ENCODE results near the gene B3GALNT2. TPM values are rescaled to one million over a fixed set of nuclear protein-coding genes. Genes with fewer than 3 reads are reported as not detected.
A peak's percentile ranks its signal among the peaks of the same experiment; 100 is the strongest.

B3GALNT2 gene
- total RNA-seq, 2 experiments from 2014 or later: 10.1 to 12.0 TPM

DNA sequence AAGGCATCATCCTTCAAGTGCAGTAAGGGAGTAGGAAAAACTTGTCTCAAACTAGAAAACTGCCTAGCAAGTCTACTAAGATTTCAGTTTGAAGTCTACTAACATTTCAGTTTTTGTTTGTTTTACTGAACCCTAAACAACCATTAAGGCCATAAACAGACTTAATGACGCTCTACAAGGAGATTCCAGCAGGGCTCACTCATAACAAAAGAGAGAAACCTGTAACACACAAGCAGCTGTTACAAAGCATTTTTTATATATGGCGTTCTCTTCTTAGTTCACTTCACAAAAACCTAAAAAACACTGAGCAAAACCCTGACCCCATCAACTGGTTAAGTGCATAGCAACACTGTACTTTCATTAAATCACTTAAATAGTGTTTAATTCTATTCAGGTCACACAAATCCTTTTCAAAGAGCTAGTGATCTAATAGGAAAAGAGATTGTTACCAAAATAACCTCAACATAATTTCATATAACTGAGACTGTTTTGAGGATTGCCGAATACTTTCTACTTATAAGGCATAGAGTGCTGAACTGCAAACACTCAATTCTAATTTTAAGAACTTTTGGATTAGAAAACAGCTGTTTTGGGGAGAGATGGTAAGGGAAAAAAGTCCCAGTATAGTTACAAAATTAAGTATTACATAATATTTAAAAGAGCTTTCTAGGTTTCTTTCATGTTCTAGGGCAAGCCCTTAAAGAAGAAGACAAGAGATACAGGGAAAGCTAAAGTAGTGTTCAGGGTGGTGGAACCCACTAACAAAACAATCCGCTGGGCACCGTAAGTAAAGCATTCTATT, 1.4 kb downstream of the B3GALNT2 start:
- intact Hi-C loops (cut with DNase I, micrococcal nuclease): loop anchor here (5.0 to 10.0 kb wide), 5 partner anchors 384 to 1292 kb away; partner anchors contain the start of genes ERO1B (in 1 of the 2), LGALS8 (in 1 of the 2) and MTR (in 1 of the 2)
- DNase-seq (no peak), ATAC-seq (no peak)
- Mint-ChIP-seq H3K27me3 (no peaks in the 10 kb centered on the region), H3K9me3 (ENCODE audit: low read depth) (no peaks in the 10 kb centered on the region), H3K4me1 (peaks cover 30% of the 10 kb centered on the region), H3K36me3 (ENCODE audit: low read depth) (no peaks in the 10 kb centered on the region), H3K4me3 (peak overlapping the region; percentile 93), H3K27ac (peak overlapping the region; percentile 85)
- ChIA-PET CTCF (interaction anchor here (0.6 to 3.2 kb wide), 7 partner anchors 8 to 363 kb away, joined by 3 to 13 read pairs (median 3); no protein-coding TSS in a partner anchor), POLR2A (interaction anchor here (0.9 to 1.0 kb wide), 2 partner anchors 9 to 14 kb away, joined by 3 read pairs; no protein-coding TSS in a partner anchor)

DNA sequence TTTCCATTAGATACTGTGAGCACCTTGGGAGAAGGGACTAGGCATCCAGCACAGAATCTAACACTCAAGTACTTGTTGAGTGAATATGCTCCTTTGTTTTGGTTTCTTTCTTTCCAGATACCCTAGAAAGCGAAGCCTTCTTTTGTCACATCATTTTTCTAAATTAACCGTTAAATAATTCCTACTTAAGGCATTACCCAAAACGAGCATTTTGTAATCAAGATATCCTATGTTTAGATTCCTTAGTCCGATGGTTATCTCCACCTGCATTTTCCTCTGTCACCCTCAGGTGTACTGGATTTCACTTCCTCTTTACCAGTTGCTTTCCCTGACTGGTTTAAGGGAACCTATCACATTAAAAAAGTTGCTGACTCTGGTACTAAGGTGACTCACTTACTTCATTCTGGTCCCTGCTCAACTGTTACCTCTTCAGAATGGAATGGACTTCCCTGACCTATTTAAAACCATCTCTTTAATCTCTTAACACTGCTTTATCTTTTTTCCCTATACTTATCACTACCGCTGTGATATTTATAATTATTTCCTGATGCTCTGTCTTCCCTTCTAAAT, 3.2 kb downstream of the B3GALNT2 start:
- ATAC-seq: no peak
- ChIA-PET POLR2A (no interaction called here), CTCF (interaction anchor here (0.6 to 1.6 kb wide), 2 partner anchors 8 to 13 kb away, joined by 4 read pairs; no protein-coding TSS in a partner anchor)
- no peak for DNase-seq
- H3K4me3 Mint-ChIP-seq: no peak overlapping the region
- intact Hi-C loops (cut with DNase I, micrococcal nuclease): loop anchor here (1.0 to 10.0 kb wide), 6 partner anchors 194 to 1294 kb away; partner anchors contain the start of genes ERO1B (in 1 of the 2), LGALS8 (in 1 of the 2) and MTR (in 1 of the 2)
- H3K4me1 Mint-ChIP-seq: peaks cover 22% of the 10 kb centered on the region
- H3K27me3 Mint-ChIP-seq: no peaks in the 10 kb centered on the region
- no peaks in the 10 kb centered on the region for H3K9me3 Mint-ChIP-seq (ENCODE audit: low read depth)
- no peak overlapping the region for H3K27ac Mint-ChIP-seq
- no peaks in the 10 kb centered on the region for H3K36me3 Mint-ChIP-seq (ENCODE audit: low read depth)

DNA sequence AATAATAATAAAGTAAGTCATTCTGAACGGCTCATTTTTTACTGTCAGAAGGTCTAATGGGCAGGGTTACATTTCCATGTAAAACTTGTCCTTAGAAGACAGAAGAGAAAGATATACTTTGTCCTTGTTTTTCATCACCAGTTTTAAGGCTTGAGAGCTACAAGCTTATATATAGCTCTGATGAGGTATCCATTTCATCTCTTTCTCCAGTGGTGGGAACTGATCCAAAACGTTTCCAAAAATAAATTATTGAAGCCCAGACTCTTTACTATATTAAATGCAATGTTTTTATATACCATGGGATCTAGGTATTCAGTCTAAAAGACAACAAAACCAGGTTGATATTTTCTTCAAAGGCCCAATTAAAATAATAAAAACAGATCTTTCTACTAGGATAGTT, 8.7 kb downstream of the B3GALNT2 start:
- peaks cover 18% of the 10 kb centered on the region for H3K36me3 Mint-ChIP-seq (ENCODE audit: low read depth)
- no peaks in the 10 kb centered on the region for H3K9me3 Mint-ChIP-seq (ENCODE audit: low read depth)
- peaks cover 17% of the 10 kb centered on the region for H3K4me1 Mint-ChIP-seq
- intact Hi-C loops (cut with DNase I, micrococcal nuclease): no loop called here
- H3K27me3 Mint-ChIP-seq: no peaks in the 10 kb centered on the region
- POLR2A ChIA-PET: interaction anchor here (0.6 kb wide), 1 partner anchor 306 kb away, joined by 8 read pairs; no protein-coding TSS in a partner anchor
- no peak for ATAC-seq
- no peak overlapping the region for H3K4me3 Mint-ChIP-seq
- no peak for DNase-seq
- CTCF ChIA-PET: interaction anchor here (0.7 to 2.1 kb wide), 2 partner anchors 9 to 56 kb away, joined by 5 to 13 read pairs; partner anchors contain the start of gene B3GALNT2
- no peak overlapping the region for H3K27ac Mint-ChIP-seq

DNA sequence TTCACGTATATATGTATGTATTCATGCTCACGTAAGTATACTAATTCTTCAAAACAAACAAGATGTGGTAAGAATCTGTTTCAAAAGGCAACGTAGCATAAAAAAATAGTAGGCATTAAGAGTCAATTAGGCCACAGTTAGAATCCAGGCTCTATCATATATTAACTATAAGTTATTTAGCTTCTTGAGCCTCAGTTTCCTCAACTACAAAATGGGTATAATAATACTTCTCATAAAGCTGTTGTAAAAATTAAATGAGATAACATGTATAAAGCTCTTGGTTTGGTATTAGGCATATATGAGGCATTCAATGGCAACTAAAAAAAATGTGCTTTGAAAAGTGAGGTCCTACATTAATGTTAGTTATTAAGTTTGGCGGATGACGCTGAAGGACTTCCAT, 9.2 kb downstream of the B3GALNT2 start:
- no peak overlapping the region for H3K4me3 Mint-ChIP-seq
- H3K9me3 Mint-ChIP-seq (ENCODE audit: low read depth): no peaks in the 10 kb centered on the region
- CTCF ChIA-PET: interaction anchor here (0.6 to 2.1 kb wide), 3 partner anchors 9 to 482 kb away, joined by 3 to 13 read pairs (median 5); partner anchors contain the start of gene B3GALNT2
- peaks cover 16% of the 10 kb centered on the region for H3K4me1 Mint-ChIP-seq
- ATAC-seq: no peak
- intact Hi-C loops (cut with DNase I, micrococcal nuclease): no loop called here
- no peaks in the 10 kb centered on the region for H3K27me3 Mint-ChIP-seq
- H3K36me3 Mint-ChIP-seq (ENCODE audit: low read depth): peaks cover 18% of the 10 kb centered on the region
- no peak overlapping the region for H3K27ac Mint-ChIP-seq
- POLR2A ChIA-PET: interaction anchor here (0.6 kb wide), 1 partner anchor 305 kb away, joined by 8 read pairs; no protein-coding TSS in a partner anchor
- no peak for DNase-seq

DNA sequence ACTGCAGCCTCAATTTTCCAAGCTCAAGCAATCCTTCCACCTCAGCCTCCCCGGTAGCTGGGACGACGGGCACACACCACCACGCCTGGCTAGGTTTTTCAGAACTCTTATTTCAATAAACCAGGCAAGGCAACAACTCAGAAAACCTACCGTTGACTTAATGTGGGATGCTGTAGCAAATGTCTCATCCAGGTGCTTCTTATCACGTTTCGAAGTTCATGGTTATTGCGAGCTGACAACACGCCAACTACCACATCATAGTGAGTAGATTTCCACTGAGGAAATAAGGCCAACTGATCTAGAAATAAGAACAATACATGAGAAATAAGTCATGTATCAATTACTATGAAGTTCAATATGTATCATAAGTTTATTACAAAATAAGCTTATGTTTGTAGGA, 9.7 kb downstream of the B3GALNT2 start:
- POLR2A ChIA-PET: no interaction called here
- DNase-seq (no peak), ATAC-seq (no peak)
- intact Hi-C loops (cut with DNase I, micrococcal nuclease): no loop called here
- Mint-ChIP-seq H3K27ac (no peak overlapping the region), H3K4me1 (peaks cover 21% of the 10 kb centered on the region), H3K9me3 (ENCODE audit: low read depth) (no peaks in the 10 kb centered on the region), H3K36me3 (ENCODE audit: low read depth) (peaks cover 18% of the 10 kb centered on the region), H3K27me3 (no peaks in the 10 kb centered on the region), H3K4me3 (no peak overlapping the region)
- CTCF ChIA-PET: interaction anchor here (0.6 to 2.1 kb wide), 3 partner anchors 10 to 1044 kb away, joined by 3 to 13 read pairs (median 3); partner anchors contain the start of gene B3GALNT2

DNA sequence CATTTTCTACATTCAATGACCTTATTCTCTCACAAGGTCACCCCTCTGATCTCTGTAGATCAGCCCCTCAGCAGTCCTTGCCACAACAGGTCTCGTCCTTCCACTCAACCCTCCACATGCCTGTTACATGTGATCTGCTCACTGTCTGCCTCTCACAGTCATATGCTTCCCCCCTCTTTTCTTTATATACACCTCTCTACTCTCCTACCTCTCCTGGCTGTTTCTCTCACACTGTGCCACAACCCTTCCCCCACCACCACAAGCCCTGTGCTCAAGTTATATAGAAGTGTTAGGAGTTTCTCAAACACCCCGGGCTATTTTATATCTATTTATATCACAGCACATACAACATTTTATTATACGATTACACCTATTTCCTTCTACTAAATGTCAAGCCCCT, 12.6 kb downstream of the B3GALNT2 start:
- intact Hi-C loops (cut with DNase I, micrococcal nuclease): no loop called here
- Mint-ChIP-seq H3K36me3 (ENCODE audit: low read depth) (peaks cover 22% of the 10 kb centered on the region), H3K27ac (no peak overlapping the region), H3K9me3 (ENCODE audit: low read depth) (no peaks in the 10 kb centered on the region), H3K27me3 (no peaks in the 10 kb centered on the region), H3K4me1 (peaks cover 22% of the 10 kb centered on the region), H3K4me3 (no peak overlapping the region)
- ATAC-seq: no peak
- DNase-seq: no peak
- ChIA-PET CTCF (no interaction called here), POLR2A (interaction anchor here (0.7 kb wide), 1 partner anchor 1070 kb away, joined by 5 read pairs; no protein-coding TSS in a partner anchor)

DNA sequence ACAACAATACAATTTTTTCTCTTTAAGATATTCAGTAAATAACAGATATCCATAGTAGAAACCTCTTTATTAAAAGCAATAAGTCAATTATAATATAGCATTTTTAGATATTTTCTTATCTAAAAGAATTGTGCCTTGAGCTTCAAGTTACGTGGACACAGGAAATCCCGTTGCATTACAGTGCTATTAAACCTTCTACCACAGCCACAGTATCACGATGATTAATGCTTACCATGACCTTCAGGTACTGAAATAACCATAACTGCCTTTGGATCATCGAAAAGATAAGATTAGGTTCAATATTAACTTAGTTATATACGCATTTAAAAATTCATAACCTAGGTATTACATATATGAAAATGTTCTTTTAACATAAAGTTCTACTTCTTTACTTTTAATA, 17.9 kb downstream of the B3GALNT2 start:
- peaks cover 6% of the 10 kb centered on the region for H3K4me1 Mint-ChIP-seq
- CTCF ChIA-PET: interaction anchor here (0.6 to 1.0 kb wide), 2 partner anchors 70 to 193 kb away, joined by 3 to 4 read pairs; no protein-coding TSS in a partner anchor

DNA sequence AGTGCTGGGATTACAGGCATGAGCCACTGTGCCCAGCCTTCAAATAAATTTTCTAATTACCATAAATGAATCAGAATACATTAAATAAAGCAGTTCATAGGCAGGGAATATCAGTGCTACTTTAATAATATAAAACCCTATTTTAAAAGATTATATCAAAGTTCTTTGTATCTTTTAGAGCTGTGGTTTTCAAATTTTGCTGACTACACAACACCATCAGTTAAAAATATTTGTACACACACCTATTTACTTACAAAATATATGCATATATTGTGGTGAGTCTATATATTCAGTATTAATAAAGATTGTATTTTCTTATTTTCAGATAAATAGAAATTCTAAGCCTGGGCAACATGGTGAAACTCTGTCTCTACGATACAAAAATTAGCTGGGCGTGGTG, 18.7 kb downstream of the B3GALNT2 start:
- ATAC-seq (no peak), DNase-seq (no peak)
- Mint-ChIP-seq H3K27ac (no peak overlapping the region), H3K27me3 (no peaks in the 10 kb centered on the region), H3K36me3 (ENCODE audit: low read depth) (peaks cover 30% of the 10 kb centered on the region), H3K4me3 (no peak overlapping the region), H3K4me1 (peaks cover 6% of the 10 kb centered on the region), H3K9me3 (ENCODE audit: low read depth) (no peaks in the 10 kb centered on the region)
- POLR2A ChIA-PET: no interaction called here
- intact Hi-C loops (cut with DNase I, micrococcal nuclease): no loop called here
- CTCF ChIA-PET: interaction anchor here (0.5 to 1.0 kb wide), 2 partner anchors 69 to 211 kb away, joined by 3 read pairs; no protein-coding TSS in a partner anchor

More for the DNA sequence above, 17.9 kb downstream of the B3GALNT2 start:
- intact Hi-C loops (cut with DNase I, micrococcal nuclease): no loop called here
- no peak for ATAC-seq
- POLR2A ChIA-PET: no interaction called here
- no peak for DNase-seq
- Mint-ChIP-seq H3K9me3 (ENCODE audit: low read depth) (no peaks in the 10 kb centered on the region), H3K27ac (no peak overlapping the region), H3K27me3 (no peaks in the 10 kb centered on the region), H3K4me3 (no peak overlapping the region), H3K36me3 (ENCODE audit: low read depth) (peaks cover 25% of the 10 kb centered on the region)

DNA sequence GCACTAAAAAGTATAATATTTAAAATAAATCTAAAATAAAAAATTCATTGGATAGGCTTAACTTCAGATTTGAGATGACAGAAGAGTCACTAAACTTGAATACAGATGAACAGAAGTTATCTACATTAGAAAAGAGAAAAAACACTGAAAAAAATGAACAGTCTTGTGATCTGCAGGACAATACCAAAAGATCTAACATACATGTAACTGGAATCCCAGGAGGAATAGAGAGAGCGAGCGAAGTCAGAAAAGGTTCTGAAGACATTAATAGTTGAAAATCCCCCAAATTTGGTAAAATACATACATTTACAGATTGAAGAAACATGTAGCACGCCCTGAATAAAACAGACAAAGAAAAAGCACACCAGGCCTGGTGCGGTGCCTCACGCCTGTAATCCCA, 21.2 kb downstream of the B3GALNT2 start:
- H3K4me3 Mint-ChIP-seq: no peak overlapping the region
- ATAC-seq (no peak), DNase-seq (no peak)
- H3K27me3 Mint-ChIP-seq: no peaks in the 10 kb centered on the region
- ChIA-PET POLR2A (interaction anchor here (1.0 kb wide), 1 partner anchor 22 kb away, joined by 5 read pairs; no protein-coding TSS in a partner anchor), CTCF (no interaction called here)
- no peaks in the 10 kb centered on the region for H3K9me3 Mint-ChIP-seq (ENCODE audit: low read depth)
- no peak overlapping the region for H3K27ac Mint-ChIP-seq
- peaks cover 40% of the 10 kb centered on the region for H3K36me3 Mint-ChIP-seq (ENCODE audit: low read depth)
- no peaks in the 10 kb centered on the region for H3K4me1 Mint-ChIP-seq
- intact Hi-C loops (cut with DNase I, micrococcal nuclease): no loop called here

DNA sequence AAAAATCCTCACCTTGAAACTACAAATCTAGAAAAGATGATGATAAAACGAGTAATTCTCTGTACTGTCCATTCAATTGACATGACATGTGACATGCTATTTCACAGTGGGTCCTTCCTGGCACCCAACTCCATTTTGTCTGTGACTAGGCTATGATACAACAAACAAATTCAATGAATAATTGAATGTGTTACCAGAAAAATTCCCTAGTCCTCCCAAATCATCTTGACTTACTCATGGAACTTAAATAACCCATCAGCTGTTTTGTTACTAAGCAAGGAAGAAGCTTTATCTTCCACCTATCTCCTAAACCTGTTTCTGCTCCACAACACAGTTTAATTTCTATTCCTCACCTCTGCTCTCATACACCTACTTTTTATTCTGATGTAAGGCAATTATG, 30.4 kb downstream of the B3GALNT2 start:
- Mint-ChIP-seq H3K36me3 (ENCODE audit: low read depth) (peaks cover 15% of the 10 kb centered on the region), H3K4me3 (no peak overlapping the region), H3K4me1 (no peaks in the 10 kb centered on the region), H3K27me3 (no peaks in the 10 kb centered on the region), H3K9me3 (ENCODE audit: low read depth) (no peaks in the 10 kb centered on the region), H3K27ac (no peak overlapping the region)
- ATAC-seq (no peak), DNase-seq (no peak)
- intact Hi-C loops (cut with DNase I, micrococcal nuclease): no loop called here
- ChIA-PET POLR2A (interaction anchor here (0.7 kb wide), 1 partner anchor 43 kb away, joined by 4 read pairs; no protein-coding TSS in a partner anchor), CTCF (interaction anchor here (1.0 kb wide), 1 partner anchor 25 kb away, joined by 3 read pairs; no protein-coding TSS in a partner anchor)

DNA sequence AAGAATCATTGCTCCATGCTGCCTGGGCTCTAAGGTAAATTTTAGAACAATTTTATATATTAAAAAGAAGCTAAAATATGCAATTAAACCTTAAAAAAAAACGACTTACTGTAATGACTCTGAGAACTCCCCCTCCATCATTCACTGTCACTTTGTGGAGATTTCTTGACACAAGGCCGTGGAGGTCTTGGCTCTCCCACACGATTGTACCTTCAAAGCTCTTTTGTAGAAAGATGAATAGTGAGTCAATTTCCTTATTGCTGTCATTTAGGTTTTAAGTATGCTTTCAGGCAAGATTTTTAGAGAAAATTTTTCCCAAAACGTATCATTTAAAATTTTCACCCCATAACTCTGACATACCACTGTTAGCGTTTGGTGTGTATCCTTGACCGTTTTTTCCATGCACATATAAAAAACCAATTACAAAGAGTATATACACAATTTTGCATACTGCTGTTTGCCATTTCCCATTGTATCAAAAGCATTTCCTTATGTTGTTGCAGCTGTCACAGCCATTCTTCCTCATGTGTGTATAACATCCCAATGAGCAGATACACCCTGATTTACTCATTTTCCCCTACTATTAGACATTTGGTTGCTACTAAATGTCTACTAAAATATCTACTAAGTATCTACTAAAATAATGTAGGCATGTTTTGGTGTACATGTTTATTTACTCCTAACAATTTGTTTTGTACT, 33.4 kb downstream of the B3GALNT2 start:
- intact Hi-C loops (cut with DNase I, micrococcal nuclease): no loop called here
- ChIA-PET POLR2A (no interaction called here), CTCF (interaction anchor here (0.7 kb wide), 1 partner anchor 256 kb away, joined by 3 read pairs; no protein-coding TSS in a partner anchor)
- Mint-ChIP-seq H3K4me1 (no peaks in the 10 kb centered on the region), H3K4me3 (no peak overlapping the region), H3K27me3 (no peaks in the 10 kb centered on the region), H3K36me3 (ENCODE audit: low read depth) (peaks cover 10% of the 10 kb centered on the region), H3K9me3 (ENCODE audit: low read depth) (no peaks in the 10 kb centered on the region), H3K27ac (no peak overlapping the region)
- ATAC-seq (no peak), DNase-seq (no peak)

Data from activated CD4-positive, alpha-beta T cell treated with anti-CD3 and anti-CD28 coated beads for 36 hours (primary cell).